Frontal cortex (tissue), 4 donors: ENCODE results near the gene CPNE4. TPM values are rescaled to one million over a fixed set of nuclear protein-coding genes. Genes with fewer than 3 reads are reported as not detected.
"Not testable (repeated sequence)": the region's sequence is repeated elsewhere in the genome, so short reads cannot be mapped to it uniquely, and the experiment has no call there.

Source experiments
- DNase-seq, 2 donors: peaks; one replicate each; pipeline ENCODE4 v3.0.0; 2012; ENCODE audit warnings: low spot score in 2 of 2
- FAIRE-seq: peaks from 2 replicates; lab custom pipeline; 2012; peaks lifted over from hg19 to GRCh38; lab: Jason Lieb, UNC
- total RNA-seq: library from RNA; depleted of rRNA; stranded (reverse); fragments of >200 nt; gene quantifications from one replicate; pipeline ENCODE4 v1.2.3, GENCODE V29; 2014
- donor health status: control.
- donor health status: control.
- donor health status: control.

CPNE4 gene
- total RNA-seq, 1 donor from 2014 or later: 14.7 TPM

DNA sequence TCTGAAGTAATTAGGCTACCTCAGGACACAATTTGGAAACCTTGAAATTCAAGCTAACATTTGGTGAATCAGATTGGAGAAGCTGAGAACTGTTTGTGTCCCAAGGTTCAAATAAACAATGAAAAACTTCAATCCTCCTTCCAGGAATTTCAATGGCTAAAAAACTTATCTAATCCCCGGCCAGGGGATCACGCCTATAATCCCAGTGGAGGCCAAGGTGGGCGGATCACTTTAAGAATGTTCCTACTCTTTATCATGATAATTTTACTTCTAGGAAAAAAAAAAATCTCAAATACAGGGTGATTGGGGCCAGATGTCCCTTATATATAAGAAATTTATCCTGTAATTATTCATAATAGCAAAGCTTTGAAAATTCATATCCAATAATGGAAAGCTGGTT, 139.0 kb downstream of the CPNE4 start:
- no peak for FAIRE-seq
- DNase-seq: no peak

DNA sequence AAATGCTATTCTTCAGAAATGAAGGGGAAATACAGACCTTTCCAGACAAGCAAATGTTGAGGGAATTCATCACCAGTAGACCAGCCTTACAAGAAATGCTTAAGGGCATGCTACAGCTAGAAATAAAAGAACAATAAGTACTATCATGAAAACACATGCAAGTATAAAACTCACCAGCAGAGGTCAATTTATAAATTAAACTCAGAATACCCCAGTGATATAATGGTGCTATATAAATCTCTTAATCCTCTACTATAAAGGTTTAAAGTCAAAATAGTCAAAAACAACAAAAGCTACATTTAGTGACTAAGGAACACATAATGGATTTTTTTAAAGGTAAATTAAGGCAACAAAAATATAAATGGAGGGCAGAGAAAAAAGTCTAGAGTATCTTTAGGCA, 142.5 kb downstream of the CPNE4 start:
- no peak for DNase-seq
- FAIRE-seq: no peak

GRCh38 chr3:131885871-131886270, 148.9 kb downstream of the CPNE4 start:
- not testable (repeated sequence) for FAIRE-seq

GRCh38 chr3:131883711-131884407, 151.0 kb downstream of the CPNE4 start:
- DNase-seq (no peak), FAIRE-seq (no peak)

More at GRCh38 chr3:131885871-131886270, 148.9 kb downstream of the CPNE4 start:
- DNase-seq: not testable (repeated sequence)

GRCh38 chr3:131883086-131883485, 151.7 kb downstream of the CPNE4 start:
- DNase-seq: no peak
- FAIRE-seq: no peak

DNA sequence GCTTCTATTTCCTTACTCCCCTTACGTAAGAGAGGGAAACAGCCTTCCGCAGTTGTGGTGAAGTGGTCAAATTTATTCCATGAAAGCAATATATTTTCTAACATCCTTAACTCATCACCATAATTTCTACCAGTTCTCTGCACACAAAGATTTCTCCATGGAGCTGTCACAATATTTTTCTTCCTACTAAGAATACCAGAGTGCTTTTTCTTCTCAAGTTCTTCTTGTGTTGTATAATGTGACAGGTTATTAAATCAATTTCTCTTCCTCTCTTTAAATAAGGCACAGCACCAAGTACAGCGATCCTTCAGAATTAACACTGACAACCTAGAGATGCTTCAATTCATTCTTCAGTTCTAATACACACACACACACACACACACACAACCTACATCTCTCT, 153.0 kb downstream of the CPNE4 start:
- no peak for FAIRE-seq
- no peak for DNase-seq

DNA sequence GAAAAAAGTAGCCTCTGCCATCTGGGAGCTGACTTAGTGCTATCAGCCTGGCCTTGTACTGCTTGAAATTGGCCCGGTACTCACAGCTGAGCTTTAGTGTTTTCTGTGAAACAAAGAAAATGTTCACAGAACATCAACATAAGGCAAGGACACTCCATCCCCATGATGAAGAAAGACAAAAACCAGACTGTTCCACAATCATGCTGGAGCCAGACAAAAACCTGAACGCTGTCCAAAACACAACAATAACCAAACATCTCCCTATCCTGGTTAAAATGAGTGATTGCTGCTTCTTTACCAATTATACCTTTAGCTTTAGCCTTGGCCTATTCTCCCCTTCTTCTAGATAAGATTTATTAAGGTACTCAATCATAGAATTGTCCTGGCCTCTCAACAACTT, 153.9 kb downstream of the CPNE4 start:
- FAIRE-seq (no peak), DNase-seq (no peak)

- DNase-seq: no peak
- FAIRE-seq: no peak
Observed at GRCh38 chr3:131868203-131868602, 166.6 kb downstream of the CPNE4 start.

GRCh38 chr3:131856171-131856570, 178.6 kb downstream of the CPNE4 start:
- DNase-seq (no peak), FAIRE-seq (no peak)

- DNase-seq (no peak), FAIRE-seq (no peak)
Observed at GRCh38 chr3:131850223-131850622, 184.6 kb downstream of the CPNE4 start.

- DNase-seq (no peak), FAIRE-seq (no peak)
Observed at GRCh38 chr3:131849616-131850015, 185.2 kb downstream of the CPNE4 start.

DNA sequence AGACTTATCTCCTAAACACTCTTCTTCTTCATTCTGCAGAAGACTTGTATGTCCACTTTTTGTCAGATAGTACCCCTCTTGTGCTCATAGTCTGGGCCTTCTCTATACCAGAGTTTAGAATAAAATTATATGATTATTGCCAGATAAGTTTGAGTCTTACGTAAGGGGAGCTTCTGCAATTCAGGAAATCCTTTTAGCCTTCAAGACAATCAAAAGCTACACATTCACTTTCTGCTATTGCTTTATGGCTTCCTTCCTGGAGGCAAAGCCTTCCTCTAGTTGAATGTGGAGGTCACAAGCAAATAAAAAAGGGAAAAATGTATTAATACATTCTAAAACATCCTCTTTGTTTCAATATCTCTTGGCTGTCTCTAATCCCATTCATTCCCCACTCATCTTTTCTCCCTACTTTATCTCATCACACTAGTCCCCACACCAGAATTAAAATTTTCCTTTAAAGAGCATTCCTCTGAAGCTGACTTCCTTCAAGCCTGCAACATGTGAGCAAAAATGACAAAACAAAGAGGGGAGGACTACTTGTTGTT, 186.8 kb downstream of the CPNE4 start:
- no peak for DNase-seq
- no peak for FAIRE-seq

- no peak for DNase-seq
- FAIRE-seq: no peak
Observed at GRCh38 chr3:131846296-131846924, 188.4 kb downstream of the CPNE4 start.

DNA sequence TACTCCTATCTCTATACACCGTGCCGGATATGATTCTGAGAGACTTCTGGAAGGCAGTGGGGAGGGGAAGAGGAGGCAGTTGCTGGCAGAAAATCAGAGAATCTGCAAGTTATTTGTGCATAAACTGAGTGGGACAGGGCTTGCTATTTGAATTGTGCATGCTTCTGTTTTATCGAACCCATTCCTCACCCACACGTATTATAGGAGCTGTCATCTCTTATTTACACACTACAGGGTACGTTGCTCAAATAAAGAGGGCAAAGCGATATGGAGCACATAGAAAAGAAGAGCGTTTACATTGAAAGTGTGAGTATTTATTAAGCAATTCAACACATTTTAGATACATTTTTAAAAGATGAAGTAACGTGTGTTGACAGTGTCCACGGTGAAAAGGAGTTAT, 191.6 kb downstream of the CPNE4 start:
- DNase-seq (no peak), FAIRE-seq (no peak)

DNA sequence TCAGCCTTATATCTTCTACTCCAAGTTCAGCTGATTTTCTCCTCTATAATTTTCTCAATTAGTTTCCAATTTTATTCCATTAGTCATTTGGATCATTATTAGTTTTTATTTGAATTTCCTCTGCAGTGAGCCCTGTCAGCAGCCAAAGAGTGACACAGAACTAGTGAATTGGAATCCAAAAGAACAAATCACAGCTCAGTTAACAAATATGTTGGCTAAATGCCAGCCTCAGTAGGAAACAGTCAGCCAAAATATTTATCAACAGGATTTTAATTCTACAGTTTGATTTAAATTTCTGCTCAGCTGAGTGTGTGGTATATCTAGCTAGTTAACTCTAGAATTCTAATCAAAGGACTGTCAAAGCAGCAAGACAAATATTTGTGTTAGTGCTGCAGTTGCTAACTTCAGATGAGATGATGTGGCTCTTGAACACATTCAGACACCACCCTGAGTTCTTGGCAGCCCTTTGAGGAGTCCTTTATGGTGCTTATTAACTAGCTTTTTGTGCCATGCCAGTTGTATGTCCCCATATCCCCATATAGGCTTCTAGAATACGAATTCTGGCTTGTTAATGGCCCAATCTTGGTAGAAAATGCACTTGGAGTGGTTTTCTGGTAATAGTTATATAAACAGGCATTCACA, 194.5 kb downstream of the CPNE4 start:
- DNase-seq: no peak
- no peak for FAIRE-seq

DNA sequence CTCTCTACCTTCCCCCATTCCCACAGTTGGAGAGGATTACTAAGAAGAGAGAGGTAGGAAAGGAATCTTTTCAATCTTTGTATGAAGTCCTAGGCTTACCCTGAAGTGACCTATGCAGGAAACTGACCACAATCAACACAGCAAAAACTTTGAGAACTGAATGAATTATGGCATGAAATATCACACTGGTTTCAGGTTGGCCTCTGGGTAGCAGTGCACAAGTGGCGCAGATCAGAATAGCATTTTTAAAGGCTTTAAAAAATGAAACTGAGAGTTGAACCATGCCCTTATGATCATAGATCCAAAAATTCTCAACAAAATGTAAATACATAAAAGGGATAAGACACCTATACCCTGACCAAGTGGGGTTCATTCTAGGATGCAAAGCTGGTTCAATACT, 198.9 kb downstream of the CPNE4 start:
- no peak for FAIRE-seq
- DNase-seq: no peak

DNA sequence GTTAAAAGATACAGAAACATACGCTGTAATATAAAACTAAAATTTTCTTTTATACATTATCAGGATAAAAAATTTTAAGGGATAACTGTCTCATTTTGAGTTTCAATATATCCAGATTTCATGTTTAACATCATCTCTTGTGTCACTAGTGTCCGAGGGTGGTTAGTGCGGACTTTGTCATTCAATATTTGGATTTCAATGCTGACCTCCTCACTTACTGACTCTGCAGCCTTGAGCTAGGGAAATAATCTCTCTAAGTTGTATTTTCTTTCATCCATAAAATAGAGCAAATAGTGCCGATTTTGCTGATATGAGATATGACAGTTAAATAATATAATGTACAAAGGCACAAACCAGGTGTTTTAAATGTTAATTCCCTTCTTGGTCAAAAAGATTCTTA, 203.2 kb downstream of the CPNE4 start:
- DNase-seq (no peak), FAIRE-seq (no peak)

GRCh38 chr3:131821191-131821762, 213.5 kb downstream of the CPNE4 start:
- DNase-seq (no peak), FAIRE-seq (no peak)

GRCh38 chr3:131819381-131820055, 215.3 kb downstream of the CPNE4 start:
- no peak for FAIRE-seq
- DNase-seq: no peak

DNA sequence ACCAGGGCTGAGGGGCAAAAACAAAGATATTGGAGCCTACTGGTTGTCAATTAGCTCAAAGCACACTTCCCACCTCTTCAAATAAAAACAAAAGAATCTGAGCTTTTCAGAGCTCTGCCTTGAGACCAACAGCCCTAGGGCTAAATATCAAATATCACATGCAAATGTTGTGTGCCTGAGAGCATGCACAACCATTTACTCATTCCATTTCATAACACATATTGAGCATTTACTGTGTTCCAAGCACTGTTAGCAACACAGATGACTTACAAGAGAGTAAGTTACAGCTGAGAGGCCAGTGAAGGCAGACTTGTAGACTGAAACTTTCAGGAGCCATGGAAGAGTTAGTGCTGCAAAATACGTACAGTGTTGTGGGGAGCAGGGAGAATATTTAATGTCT, 222.4 kb downstream of the CPNE4 start:
- FAIRE-seq (no peak), DNase-seq (no peak)
